DND-41 (cell line): ENCODE data around the gene NIBAN1.

Source experiments
- EZH2 ChIP-seq: IDR thresholded peaks from 3 replicates; pipeline ENCODE4 v1.6.1; 2012; ENCODE audit warnings: borderline replicate concordance, low read depth, mild to moderate bottlenecking, moderate library complexity, low read length, inconsistent platforms; ENCODE audit not compliant: severe bottlenecking
- TF ChIP-seq, protein P1 (sequence below): IDR thresholded peaks from 2 replicates; pipeline ENCODE4 v1.5.1; 2012; ENCODE audit warnings: borderline replicate concordance, low read length, moderate library complexity, mild to moderate bottlenecking; ENCODE audit not compliant: poor library complexity, severe bottlenecking; ENCODE audit errors: extremely low read depth

DNA sequence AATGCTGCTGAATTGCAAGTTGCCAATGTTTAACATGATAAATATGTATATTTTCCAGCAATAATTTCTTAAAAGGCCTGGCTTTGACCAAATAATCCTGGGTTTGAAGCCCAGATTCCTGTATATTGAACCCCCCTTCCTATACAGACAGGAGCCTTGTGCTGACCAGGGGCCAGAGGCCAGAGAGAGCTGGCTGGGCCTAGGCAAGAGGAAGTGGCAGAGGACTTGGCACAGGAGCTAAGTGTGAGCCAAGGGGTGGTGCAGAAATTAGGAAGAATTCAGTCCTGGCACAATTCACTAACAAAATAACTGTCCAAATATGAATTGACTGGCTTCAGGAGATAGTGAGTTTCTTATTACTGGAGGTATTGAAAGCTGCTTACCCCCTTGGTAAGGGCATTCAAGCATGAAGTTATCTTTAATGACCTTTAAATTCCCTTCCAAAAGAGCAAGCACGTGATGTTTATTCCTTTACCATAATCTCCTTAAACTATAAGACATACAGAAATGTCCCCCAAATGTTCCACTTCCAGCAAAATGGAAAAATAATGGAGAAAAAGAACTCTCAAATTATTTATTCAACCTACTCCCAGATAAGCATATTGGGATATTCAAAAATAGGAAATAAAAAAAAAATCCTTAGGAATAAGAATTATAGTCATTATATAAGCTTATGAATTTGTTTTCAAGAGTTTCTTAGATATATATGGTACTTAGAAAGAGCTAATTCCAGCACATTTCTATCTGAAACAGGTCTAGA is 26.6 kb downstream of the NIBAN1 start:
- TF ChIP-seq, protein P1, sequence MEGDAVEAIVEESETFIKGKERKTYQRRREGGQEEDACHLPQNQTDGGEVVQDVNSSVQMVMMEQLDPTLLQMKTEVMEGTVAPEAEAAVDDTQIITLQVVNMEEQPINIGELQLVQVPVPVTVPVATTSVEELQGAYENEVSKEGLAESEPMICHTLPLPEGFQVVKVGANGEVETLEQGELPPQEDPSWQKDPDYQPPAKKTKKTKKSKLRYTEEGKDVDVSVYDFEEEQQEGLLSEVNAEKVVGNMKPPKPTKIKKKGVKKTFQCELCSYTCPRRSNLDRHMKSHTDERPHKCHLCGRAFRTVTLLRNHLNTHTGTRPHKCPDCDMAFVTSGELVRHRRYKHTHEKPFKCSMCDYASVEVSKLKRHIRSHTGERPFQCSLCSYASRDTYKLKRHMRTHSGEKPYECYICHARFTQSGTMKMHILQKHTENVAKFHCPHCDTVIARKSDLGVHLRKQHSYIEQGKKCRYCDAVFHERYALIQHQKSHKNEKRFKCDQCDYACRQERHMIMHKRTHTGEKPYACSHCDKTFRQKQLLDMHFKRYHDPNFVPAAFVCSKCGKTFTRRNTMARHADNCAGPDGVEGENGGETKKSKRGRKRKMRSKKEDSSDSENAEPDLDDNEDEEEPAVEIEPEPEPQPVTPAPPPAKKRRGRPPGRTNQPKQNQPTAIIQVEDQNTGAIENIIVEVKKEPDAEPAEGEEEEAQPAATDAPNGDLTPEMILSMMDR, result no peak
- no peak for TF ChIP-seq EZH2
